GM19025 (cell line): ENCODE results near the gene MELK.
"Not testable (repeated sequence)": the region's sequence is repeated elsewhere in the genome, so short reads cannot be mapped to it uniquely, and the experiment has no call there.

Source experiments
- ATAC-seq: cut with Tn5 transposase; IDR thresholded peaks from one replicate; pipeline ENCODE4 v1.9.1; 2021; ENCODE audit warnings: mild to moderate bottlenecking, low read depth, moderate library complexity; ENCODE audit not compliant: unreplicated experiment

Gene MELK

GRCh38 chr9:36572515-36573418 is at the start of gene MELK:
TSS of gene MELK (plus strand) at chr9:36572895. CDS start at chr9:36581682, 8,787 bp downstream.
- ATAC-seq: peak; percentile 70

- ATAC-seq: no peak
Measured at GRCh38 chr9:36530224-36530623, 42.5 kb upstream of the MELK start.

GRCh38 chr9:36532353-36532752 is 40.3 kb upstream of the MELK start:
- ATAC-seq: no peak

GRCh38 chr9:36533726-36534125 is 39.0 kb upstream of the MELK start:
- ATAC-seq: not testable (repeated sequence)

GRCh38 chr9:36535107-36535506 is 37.6 kb upstream of the MELK start:
- ATAC-seq: no peak

- no peak for ATAC-seq
Measured at GRCh38 chr9:36537861-36538260, 34.8 kb upstream of the MELK start.

- no peak for ATAC-seq
Measured at GRCh38 chr9:36542355-36542754, 30.3 kb upstream of the MELK start.

GRCh38 chr9:36543916-36544315 is 28.8 kb upstream of the MELK start:
- ATAC-seq: no peak

GRCh38 chr9:36547598-36547997 is 25.1 kb upstream of the MELK start:
- no peak for ATAC-seq

- ATAC-seq: no peak
Measured at GRCh38 chr9:36548454-36548853, 24.2 kb upstream of the MELK start.

- ATAC-seq: no peak
Measured at GRCh38 chr9:36550135-36550534, 22.6 kb upstream of the MELK start.

- ATAC-seq: not testable (repeated sequence)
Measured at GRCh38 chr9:36550631-36551098, 22.0 kb upstream of the MELK start.

GRCh38 chr9:36551129-36551528 is 21.6 kb upstream of the MELK start:
- ATAC-seq: no peak

- no peak for ATAC-seq
Measured at GRCh38 chr9:36551910-36552309, 20.8 kb upstream of the MELK start.

- ATAC-seq: no peak
Measured at GRCh38 chr9:36559036-36559695, 13.5 kb upstream of the MELK start.

- ATAC-seq: no peak
Measured at GRCh38 chr9:36560771-36561170, 11.9 kb upstream of the MELK start.

- ATAC-seq: not testable (repeated sequence)
Measured at GRCh38 chr9:36562801-36563200, 9.9 kb upstream of the MELK start.

- ATAC-seq: no peak
Measured at GRCh38 chr9:36566813-36567221, 5.9 kb upstream of the MELK start.

GRCh38 chr9:36568681-36569080 is 4.0 kb upstream of the MELK start:
- not testable (repeated sequence) for ATAC-seq

- ATAC-seq: no peak
Measured at GRCh38 chr9:36571333-36571732, 1.4 kb upstream of the MELK start.

GRCh38 chr9:36574045-36574444 is 1.4 kb downstream of the MELK start:
- not testable (repeated sequence) for ATAC-seq
